GM18498 (cell line): ENCODE data around the gene PALM.
"Not testable (repeated sequence)": the region's sequence is repeated elsewhere in the genome, so short reads cannot be mapped to it uniquely, and the experiment has no call there.

ENCODE experiments used
- ATAC-seq: cut with Tn5 transposase; IDR thresholded peaks from one replicate; pipeline ENCODE4 v1.9.1; 2021; ENCODE audit warnings: mild to moderate bottlenecking, moderate library complexity; ENCODE audit not compliant: unreplicated experiment

The PALM gene

GRCh38 chr19:678791-679388 is 29.8 kb upstream of the PALM start:
- no peak for ATAC-seq

- peak; percentile 19 for ATAC-seq
Observed at GRCh38 chr19:679418-680286, 29.1 kb upstream of the PALM start.

- peak; percentile 74 for ATAC-seq
Observed at GRCh38 chr19:680287-681028, 28.3 kb upstream of the PALM start.

GRCh38 chr19:681029-682019 is 27.4 kb upstream of the PALM start:
- no peak for ATAC-seq

DNA sequence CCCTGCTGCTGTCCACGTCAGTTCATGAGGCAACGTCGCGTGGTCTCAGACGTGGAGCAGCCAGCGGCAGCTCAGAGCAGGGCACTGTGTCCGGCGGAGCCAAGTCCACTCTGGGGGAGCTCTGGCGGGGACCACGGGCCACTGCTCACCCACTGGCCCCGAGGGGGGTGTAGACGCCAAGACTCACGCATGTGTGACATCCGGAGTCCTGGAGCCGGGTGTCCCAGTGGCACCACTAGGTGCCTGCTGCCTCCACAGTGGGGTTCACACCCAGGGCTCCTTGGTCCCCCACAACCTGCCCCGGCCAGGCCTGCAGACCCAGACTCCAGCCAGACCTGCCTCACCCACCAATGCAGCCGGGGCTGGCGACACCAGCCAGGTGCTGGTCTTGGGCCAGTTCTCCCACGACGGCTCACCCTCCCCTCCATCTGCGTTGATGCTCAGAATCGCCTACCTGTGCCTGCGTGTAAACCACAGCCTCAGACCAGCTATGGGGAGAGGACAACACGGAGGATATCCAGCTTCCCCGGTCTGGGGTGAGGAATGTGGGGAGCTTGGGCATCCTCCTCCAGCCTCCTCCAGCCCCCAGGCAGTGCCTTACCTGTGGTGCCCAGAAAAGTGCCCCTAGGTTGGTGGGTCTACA is 25.9 kb upstream of the PALM start:
- no peak for ATAC-seq

- ATAC-seq, result no peak
Observed at GRCh38 chr19:685454-685931, 23.2 kb upstream of the PALM start.

GRCh38 chr19:686589-687297 is 22.0 kb upstream of the PALM start:
- ATAC-seq, result no peak

- ATAC-seq, result no peak
Observed at GRCh38 chr19:687569-688166, 21.1 kb upstream of the PALM start.

DNA sequence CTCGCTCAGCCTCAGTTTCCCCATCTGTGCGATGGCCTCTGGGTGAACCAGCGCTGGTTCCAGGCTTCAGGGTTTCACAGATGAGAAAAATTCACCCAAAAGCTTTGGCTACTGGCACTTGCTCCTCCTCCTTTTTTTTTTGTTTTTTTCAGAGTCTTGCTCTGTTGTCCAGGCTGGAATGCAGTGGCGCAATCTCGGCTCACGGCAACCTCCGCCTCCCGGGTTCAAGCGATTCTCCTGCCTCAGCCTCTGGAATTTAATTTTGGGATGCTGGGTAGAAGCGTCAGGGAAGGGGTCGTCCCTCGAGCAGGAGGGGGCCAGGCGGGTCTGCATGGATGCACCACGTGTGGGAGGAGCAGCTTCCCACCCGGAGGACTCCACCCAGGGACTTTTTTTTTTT is 20.5 kb upstream of the PALM start:
- no peak for ATAC-seq

GRCh38 chr19:688992-689391 is 19.7 kb upstream of the PALM start:
- ATAC-seq, result no peak

- ATAC-seq, result no peak
Observed at GRCh38 chr19:690203-690602, 18.5 kb upstream of the PALM start.

DNA sequence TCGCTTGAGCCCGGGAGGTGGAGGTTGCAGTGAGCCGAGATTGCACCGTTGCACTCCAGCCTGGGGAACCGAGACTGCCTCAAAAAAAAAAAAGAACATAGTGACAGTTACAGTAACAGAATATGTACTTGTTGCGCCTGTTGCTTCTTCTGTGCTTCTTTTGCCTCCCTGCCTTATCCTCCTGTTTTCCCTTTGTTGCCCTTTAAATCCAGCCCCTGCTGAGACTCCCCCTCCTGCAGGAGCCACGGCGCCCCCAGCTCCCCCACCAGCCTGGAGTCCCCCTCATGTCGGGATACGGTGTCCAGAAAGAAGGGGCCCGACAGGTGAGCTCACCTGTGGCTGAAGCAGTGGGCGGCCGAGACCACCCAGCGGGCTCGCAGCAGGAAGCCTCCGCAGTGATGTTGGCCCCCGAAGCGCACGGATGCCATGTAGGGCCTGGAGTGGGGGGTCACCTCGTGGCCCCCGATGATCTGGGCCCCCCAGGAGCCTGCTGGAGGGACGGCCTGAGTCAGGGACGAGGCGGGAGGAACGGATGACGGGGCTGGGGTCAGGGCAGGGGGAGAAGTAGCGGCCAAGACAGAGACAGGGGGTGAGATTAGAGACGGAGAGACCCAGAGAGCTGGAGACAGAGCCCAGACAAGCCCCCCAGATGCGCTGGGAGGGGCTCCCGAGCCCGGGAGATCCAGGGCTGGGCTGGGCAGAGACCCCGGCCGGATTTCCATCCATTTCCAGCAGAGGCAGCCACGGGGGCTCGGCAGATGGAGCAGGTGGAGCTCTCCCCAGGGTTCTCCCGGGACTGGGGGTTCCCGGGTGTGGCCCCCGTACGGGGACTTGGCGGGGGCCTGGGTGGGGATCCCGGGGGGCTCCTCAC is 14.0 kb upstream of the PALM start:
- ATAC-seq, result no peak

- no peak for ATAC-seq
Observed at GRCh38 chr19:695352-695949, 13.3 kb upstream of the PALM start, which contains the start of gene PRSS57. Gene PRSS57, minus strand, starts transcription at chr19:695452. Its CDS starts 22 bp downstream, at chr19:695430.

DNA sequence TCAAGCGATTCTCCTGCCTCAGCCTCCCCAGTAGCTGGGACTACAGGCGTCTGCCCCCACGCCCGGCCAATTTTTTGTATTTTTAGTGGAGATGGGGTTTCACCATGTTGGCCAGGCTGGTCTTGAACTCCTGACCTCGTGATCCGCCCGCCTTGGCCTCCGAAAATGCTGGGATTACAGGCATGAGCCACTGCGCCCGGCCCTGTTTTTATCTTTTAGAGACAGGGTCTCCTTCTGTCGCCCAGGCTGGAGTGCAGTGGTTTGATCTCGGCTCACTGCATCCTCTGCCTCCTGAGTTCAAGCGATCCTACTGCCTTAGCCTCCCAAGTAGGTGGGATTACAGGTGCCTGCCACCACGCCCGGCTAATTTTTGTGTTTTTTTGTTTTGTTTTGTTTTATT is 10.2 kb upstream of the PALM start:
- not testable (repeated sequence) for ATAC-seq

DNA sequence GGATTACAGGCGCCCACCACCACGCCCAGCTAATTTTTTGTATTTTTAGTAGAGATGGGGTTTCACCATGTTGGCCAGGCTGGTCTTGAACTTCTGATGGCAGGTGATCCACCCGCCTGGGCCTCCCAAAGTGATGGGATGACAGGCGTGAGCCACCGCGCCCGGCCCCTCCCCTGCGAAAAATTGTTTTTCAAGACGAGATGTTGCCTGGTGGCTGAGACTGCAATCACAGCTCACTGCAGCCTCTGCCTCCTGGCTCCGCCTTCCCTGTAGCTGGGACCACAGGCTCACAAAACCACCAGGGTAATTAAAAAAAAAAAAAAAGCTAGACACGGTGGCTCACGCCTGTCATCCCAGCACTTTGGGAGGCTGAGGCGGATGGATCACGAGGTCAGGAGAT is 8.8 kb upstream of the PALM start:
- ATAC-seq, result not testable (repeated sequence)

DNA sequence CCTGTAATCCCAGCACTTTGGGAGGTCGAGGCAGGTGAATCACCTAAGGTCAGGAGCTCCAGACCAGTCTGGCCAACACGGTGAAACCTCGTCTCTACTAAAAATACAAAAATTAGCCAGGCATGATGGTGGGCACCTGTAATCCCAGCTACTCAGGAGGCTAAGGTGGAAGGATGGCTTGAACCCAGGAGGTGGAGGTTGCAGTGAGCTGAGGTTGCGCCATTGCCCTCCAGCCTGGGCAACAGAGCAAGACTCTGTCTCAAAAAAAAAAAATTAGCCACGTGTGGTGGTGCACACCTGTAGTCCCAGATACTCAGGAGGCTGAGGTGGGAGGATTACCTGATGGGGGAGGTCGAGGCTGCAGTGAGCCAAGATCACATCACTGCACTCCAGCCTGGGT is 5.9 kb upstream of the PALM start:
- not testable (repeated sequence) for ATAC-seq

- ATAC-seq, result no peak
Observed at GRCh38 chr19:703329-703650, 5.4 kb upstream of the PALM start.
